Activated CD8-positive, alpha-beta memory T cell treated with anti-CD3 and anti-CD28 coated beads, Interleukin-2, amount 50 U/mL, for 24 hours (primary cell): ENCODE results near the gene CBX1.
"Not testable (repeated sequence)": the region's sequence is repeated elsewhere in the genome, so short reads cannot be mapped to it uniquely, and the experiment has no call there.

Experiments used
- DNase-seq: peaks from one replicate; pipeline ENCODE4 v3.0.0-alpha.2; 2020; ENCODE audit errors: extremely low read depth

Gene CBX1

DNA sequence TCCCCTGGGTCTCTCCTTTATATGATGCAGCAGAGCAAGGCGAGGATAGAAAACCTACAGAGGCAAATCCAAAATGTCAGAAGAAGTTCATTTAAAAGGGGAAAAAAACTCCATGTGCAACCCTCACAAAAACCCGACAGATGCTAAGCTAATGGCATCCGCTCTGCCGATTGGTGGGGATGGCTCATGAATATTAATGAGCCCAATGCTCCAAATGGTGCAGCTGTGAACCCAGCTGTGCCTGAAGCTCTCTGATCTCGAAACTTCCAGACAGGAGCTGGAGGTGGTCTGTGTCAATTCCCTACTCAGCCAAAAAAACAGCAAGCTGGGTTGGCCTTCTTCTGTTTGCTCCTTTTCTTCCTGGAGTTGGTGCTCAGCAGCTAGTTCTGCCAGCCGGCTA, 21.8 kb upstream of the CBX1 start:
- DNase-seq = no peak

DNA sequence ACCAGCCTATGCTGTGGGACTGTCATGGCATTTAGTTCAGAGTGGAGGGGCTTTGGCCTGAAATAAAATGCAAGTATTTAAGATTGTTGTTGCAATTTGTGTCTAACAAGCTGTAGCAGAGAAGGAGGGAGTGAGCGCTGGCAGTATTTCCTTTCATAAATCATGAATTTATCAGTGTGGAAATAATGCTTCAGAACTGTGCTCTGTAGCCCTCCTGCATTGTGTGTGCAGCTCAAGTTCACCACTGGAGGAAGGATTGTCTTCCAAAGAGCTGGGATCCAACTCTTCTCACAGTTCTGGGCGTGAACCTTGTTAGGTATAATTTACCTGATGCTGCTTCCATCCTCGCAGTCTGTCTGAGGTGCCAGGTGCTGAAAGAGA, 21.4 kb upstream of the CBX1 start:
- DNase-seq = no peak

GRCh38 chr17:48121923-48122664, 20.8 kb upstream of the CBX1 start:
- no peak for DNase-seq

DNA sequence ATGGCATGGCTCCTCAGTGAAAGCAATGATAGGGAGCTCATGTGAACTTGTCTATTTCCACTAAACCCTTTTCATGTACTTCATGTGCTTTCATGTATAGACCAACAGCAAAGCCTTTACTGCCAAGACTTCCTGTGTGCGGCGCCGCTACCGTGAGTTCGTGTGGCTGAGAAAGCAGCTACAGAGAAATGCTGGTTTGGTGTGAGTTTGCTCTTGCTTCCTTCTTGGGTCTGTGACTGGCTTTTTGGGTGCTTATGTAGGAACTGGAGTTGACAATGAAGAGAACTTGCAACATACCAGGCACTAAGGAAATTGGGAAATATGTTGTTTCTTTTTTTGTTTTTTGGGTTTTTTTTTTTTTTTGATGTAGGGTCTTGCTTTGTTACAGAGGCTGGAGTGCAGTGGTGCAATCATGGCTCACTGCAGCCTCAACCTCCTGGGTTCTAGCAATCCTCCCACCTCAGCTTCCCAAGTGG, 12.0 kb upstream of the CBX1 start:
- DNase-seq = no peak

DNA sequence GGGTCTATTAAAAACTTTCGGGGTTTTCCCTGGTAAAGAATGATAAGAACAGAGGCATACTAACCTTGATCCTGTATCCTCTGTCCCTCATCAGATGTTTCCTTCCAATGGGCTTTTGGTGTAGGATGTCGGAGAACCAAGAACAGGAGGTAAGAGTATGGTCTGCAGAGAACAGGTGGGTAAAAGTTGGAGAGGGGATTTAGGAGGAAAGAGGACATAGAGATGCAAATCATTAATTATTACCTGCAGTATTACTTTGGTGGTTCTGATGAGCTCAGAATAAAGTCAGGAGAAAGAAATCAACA, 10.6 kb upstream of the CBX1 start:
- no peak for DNase-seq

- DNase-seq = no peak
These were observed 9.5 kb upstream of the CBX1 start for GRCh38 chr17:48110761-48111160.

DNA sequence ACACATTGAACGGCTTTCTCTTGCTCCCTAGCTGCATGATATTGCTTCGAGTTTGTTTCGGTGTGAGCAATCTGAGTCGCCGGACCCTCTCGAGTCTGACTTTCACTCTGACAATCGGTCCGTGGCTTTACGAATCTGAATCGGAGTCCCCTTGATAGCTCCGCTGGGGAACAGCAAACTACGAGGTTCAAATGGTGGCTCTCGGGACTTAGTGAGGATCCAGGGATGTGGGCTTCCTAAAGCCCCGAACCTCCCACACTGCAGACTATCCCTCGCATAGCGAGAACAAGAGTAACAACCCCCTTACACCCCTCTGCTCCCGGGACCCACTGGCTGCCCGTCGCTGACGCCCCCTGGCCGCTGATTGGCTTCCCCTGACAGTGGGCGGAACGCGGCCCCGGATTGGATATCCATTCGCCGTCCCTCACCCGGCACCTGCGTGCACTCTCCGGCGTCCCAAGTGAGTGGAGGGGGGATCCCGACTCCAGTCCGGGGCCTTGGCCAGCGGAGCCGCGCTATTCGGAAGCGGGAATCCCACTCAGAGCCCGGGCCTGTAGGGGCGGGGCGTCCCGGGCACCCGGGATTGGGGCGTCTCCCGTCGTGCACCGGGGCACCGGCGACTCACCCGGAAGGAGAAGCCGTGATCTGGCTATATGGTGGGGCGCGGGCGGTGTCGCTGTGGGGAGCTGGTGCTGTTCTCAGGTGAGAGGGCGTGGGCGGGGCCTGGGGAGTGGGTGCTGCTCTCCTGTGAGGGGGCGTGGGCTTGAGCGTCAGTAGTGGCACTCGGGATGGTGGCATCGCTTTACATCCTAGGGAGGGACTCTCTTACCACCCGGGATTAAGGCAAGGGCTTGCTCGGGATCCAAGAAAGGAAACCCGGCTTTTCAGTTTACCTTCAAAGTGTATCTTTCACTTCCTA, 6.1 kb upstream of the CBX1 start, which contains the start of gene SNX11:
Gene SNX11 (plus strand): TSS at position 630 of the 919 bp plus-strand sequence. CDS start 4,278 bp downstream, outside the sequence.
- DNase-seq = peak; percentile 82

GRCh38 chr17:48106802-48107136, 5.5 kb upstream of the CBX1 start:
- no peak for DNase-seq

- DNase-seq = no peak
These were observed 3.2 kb upstream of the CBX1 start for GRCh38 chr17:48104440-48104839.

GRCh38 chr17:48102798-48103715, 1.8 kb upstream of the CBX1 start:
- no peak for DNase-seq

- DNase-seq = no peak
These were observed 919 bp upstream of the CBX1 start for GRCh38 chr17:48102043-48102750.

- no peak for DNase-seq
These were observed 677 bp downstream of the CBX1 start for GRCh38 chr17:48100591-48101011.

GRCh38 chr17:48100160-48100559, 1.1 kb downstream of the CBX1 start:
- no peak for DNase-seq

DNA sequence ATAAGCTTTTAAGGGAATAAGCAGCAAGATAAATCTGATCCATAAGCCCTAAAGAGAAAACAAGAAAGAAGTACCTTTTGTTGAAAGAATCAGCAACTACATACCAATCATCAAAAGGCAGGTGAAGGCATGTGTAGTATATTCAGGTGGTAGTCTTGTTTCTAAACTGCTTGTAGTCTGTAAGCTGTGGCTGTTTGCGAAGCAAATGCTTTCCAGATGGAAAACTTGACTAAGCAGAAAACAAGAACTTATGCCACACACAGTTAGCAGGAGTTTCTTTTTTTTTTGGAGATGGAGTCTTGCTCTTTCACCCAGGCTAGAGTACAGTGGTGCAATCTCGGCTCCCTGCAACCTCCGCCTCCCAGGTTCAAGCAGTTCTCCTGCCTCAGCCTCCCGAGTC, 5.7 kb downstream of the CBX1 start:
- DNase-seq = no peak

GRCh38 chr17:48093341-48094045, 7.8 kb downstream of the CBX1 start:
- no peak for DNase-seq

DNA sequence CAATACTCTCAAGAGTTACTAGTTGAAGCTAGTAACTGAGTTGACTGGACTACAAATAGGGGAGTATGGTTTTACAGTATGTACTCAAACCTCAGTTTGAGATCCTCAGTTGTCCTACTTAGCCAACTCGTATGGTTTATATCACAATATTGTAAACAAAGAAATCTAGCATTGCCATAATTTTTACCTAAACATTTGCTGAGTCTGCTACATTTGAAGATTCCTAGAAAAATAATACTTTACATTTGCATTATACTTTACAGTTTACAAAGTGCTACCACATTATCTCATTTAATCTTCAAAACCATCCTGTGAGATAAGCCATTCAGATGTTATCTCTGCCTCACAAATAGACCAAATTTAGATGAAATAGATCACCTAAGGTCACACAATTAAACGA, 16.3 kb downstream of the CBX1 start:
- DNase-seq = no peak

DNA sequence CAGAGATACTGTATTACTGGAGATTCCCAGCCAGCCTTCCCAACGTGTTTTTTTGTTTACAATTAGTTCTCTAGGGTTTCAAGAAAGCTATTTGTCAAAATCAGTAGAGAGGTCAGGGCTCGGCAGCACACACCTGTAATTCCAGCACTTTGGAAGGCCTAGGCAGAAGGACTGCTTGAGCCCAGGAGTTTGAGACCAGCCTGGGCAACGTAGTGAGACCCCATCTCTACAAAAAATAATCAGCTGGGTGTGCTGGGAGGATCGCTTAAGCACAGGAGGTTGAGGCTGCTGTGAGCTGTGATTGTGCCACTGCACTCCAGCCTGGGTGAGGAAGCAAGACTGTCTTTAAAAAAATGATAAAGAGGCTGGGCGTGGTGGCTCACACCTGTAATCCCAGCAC, 19.4 kb downstream of the CBX1 start:
- DNase-seq = no peak

DNA sequence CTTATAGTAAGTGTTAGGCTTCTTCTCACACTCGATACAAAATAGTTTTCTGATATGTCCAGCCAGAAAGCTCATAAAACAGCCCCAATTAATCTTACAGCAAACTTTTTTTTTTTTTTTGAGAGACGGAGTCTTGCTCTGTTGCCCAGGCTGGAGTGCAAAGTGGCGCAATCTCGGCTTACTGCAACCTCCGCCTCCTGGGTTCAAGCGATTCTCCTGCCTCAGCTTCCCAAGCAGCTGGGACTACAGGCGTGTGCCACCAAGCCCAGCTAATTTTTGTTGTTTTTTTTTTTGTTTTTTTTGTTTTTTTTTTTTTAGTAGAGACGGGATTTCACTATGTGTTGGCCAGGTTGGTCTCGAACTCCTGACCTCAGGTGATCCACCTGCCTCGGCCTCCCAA, 24.1 kb downstream of the CBX1 start:
- DNase-seq = not testable (repeated sequence)

GRCh38 chr17:48074322-48075081, 26.8 kb downstream of the CBX1 start:
- DNase-seq = peak; percentile 54

- not testable (repeated sequence) for DNase-seq
These were observed 27.6 kb downstream of the CBX1 start for GRCh38 chr17:48073566-48074094.
